HAP-1 (cell line): Measurements from ENCODE around the gene ERVFRD-1.
A peak's percentile ranks its signal among the peaks of the same experiment; 100 is the strongest.

Experiments used
- DNase-seq, 2 experiments: peaks; one replicate each; pipeline ENCODE4 v3.0.0-alpha.2; 2016 to 2020; ENCODE audit warnings: low spot score in 2 of 2
- H3K27me3 ChIP-seq: fragments of 250-450 bp; sonication (Bioruptor Pico); 2 replicates; pipeline ENCODE4 v1.5.1; 2020; ENCODE audit warnings: low read depth, mild to moderate bottlenecking, moderate library complexity
- H3K36me3 ChIP-seq: fragments of 250-450 bp; sonication (Bioruptor Pico); replicated peaks from 2 replicates; pipeline ENCODE4 v1.5.1; 2020; ENCODE audit warnings: mild to moderate bottlenecking
- H3K4me1 ChIP-seq: fragments of 250-450 bp; sonication (Bioruptor Pico); 2 replicates; pipeline ENCODE4 v1.5.1; 2020; ENCODE audit warnings: mild to moderate bottlenecking
- H3K4me3 ChIP-seq: fragments of 250-450 bp; sonication (Bioruptor Pico); 2 replicates; pipeline ENCODE4 v1.5.1; 2020; ENCODE audit warnings: mild to moderate bottlenecking, moderate library complexity
- H3K9me3 ChIP-seq: fragments of 250-450 bp; sonication (Bioruptor Pico); 2 replicates; pipeline ENCODE4 v1.5.1; 2020; ENCODE audit warnings: mild to moderate bottlenecking, moderate library complexity
- in situ Hi-C: fragments of 300-500 bp; cut with MboI; formaldehyde crosslinking; loops from 3 replicates; pipeline ENCODE4 v1.14.3; 2020; ENCODE audit warnings: low sequenced_read_pairs, inconsistent platforms, mixed read lengths

Gene ERVFRD-1

GRCh38 chr6:11110921-11111768 is at the start of gene ERVFRD-1:
Gene ERVFRD-1 (minus strand): TSS chr6:11111725. CDS start chr6:11105310, 6,415 bp downstream.
- DNase-seq: no peak
- peaks cover 2% of the 10 kb centered on the region; the same call in 1 of the 2 replicates for H3K36me3 ChIP-seq
- no peak within 1 kb of the TSS for H3K4me3 ChIP-seq
- H3K27me3 ChIP-seq: no peaks in the 10 kb centered on the region
- H3K4me1 ChIP-seq: 0 out of 2 replicates have a peak, but pooled peaks cover 2% of the 10 kb centered on the region
- H3K9me3 ChIP-seq: no peaks in the 10 kb centered on the region
- in situ Hi-C loops: no loop called here

- H3K4me3 ChIP-seq: no peak overlapping the region
- no peaks in the 10 kb centered on the region for H3K36me3 ChIP-seq
- DNase-seq: no peak
- in situ Hi-C loops: no loop called here
- H3K4me1 ChIP-seq: peaks cover 34% of the 10 kb centered on the region
- H3K9me3 ChIP-seq: no peaks in the 10 kb centered on the region
- no peaks in the 10 kb centered on the region for H3K27me3 ChIP-seq
Observed at GRCh38 chr6:11160199-11160598, 48.7 kb upstream of the ERVFRD-1 start.

GRCh38 chr6:11155589-11155988 is 44.1 kb upstream of the ERVFRD-1 start:
- Histone ChIP-seq H3K4me3 (no peak overlapping the region), H3K4me1 (peaks cover 41% of the 10 kb centered on the region), H3K9me3 (no peaks in the 10 kb centered on the region), H3K36me3 (no peaks in the 10 kb centered on the region), H3K27me3 (no peaks in the 10 kb centered on the region)
- in situ Hi-C loops: no loop called here
- DNase-seq: no peak

- H3K4me1 ChIP-seq: peaks cover 25% of the 10 kb centered on the region
- no peak for DNase-seq
- in situ Hi-C loops: no loop called here
- no peak overlapping the region for H3K4me3 ChIP-seq
- no peaks in the 10 kb centered on the region for H3K27me3 ChIP-seq
- H3K9me3 ChIP-seq: no peaks in the 10 kb centered on the region
- H3K36me3 ChIP-seq: no peaks in the 10 kb centered on the region
Observed at GRCh38 chr6:11153447-11153846, 41.9 kb upstream of the ERVFRD-1 start.

- H3K4me3 ChIP-seq: no peak overlapping the region
- H3K4me1 ChIP-seq: peaks cover 25% of the 10 kb centered on the region
- H3K36me3 ChIP-seq: no peaks in the 10 kb centered on the region
- H3K9me3 ChIP-seq: no peaks in the 10 kb centered on the region
- DNase-seq: peak in 1 of 2 experiments; percentile 76
- no peaks in the 10 kb centered on the region for H3K27me3 ChIP-seq
- in situ Hi-C loops: no loop called here
Observed at GRCh38 chr6:11152581-11152980, 41.1 kb upstream of the ERVFRD-1 start.

GRCh38 chr6:11151488-11151887 is 40.0 kb upstream of the ERVFRD-1 start:
- H3K9me3 ChIP-seq: no peaks in the 10 kb centered on the region
- no peaks in the 10 kb centered on the region for H3K27me3 ChIP-seq
- H3K4me1 ChIP-seq: peaks cover 25% of the 10 kb centered on the region
- in situ Hi-C loops: no loop called here
- H3K36me3 ChIP-seq: no peaks in the 10 kb centered on the region
- DNase-seq: no peak
- H3K4me3 ChIP-seq: no peak overlapping the region

- in situ Hi-C loops: loop anchor here (10.0 kb wide), 1 partner anchor 425 kb away; no protein-coding TSS in a partner anchor
Observed at GRCh38 chr6:11149551-11149950, 38.0 kb upstream of the ERVFRD-1 start.

GRCh38 chr6:11146117-11146826 is 34.7 kb upstream of the ERVFRD-1 start:
- in situ Hi-C loops: loop anchor here (10.0 kb wide), 1 partner anchor 429 kb away; no protein-coding TSS in a partner anchor
- no peak overlapping the region for H3K4me3 ChIP-seq

More at GRCh38 chr6:11149551-11149950, 38.0 kb upstream of the ERVFRD-1 start:
- peaks cover 34% of the 10 kb centered on the region for H3K4me1 ChIP-seq
- no peaks in the 10 kb centered on the region for H3K36me3 ChIP-seq
- no peak for DNase-seq
- H3K4me3 ChIP-seq: no peak overlapping the region
- no peaks in the 10 kb centered on the region for H3K9me3 ChIP-seq
- H3K27me3 ChIP-seq: no peaks in the 10 kb centered on the region

GRCh38 chr6:11144393-11144851 is 32.9 kb upstream of the ERVFRD-1 start:
- H3K9me3 ChIP-seq: no peaks in the 10 kb centered on the region
- H3K4me3 ChIP-seq: no peak overlapping the region
- no peaks in the 10 kb centered on the region for H3K36me3 ChIP-seq
- in situ Hi-C loops: loop anchor here (5.0 to 10.0 kb wide), 2 partner anchors 353 to 430 kb away; no protein-coding TSS in a partner anchor
- peaks cover 11% of the 10 kb centered on the region for H3K4me1 ChIP-seq
- H3K27me3 ChIP-seq: no peaks in the 10 kb centered on the region
- DNase-seq: peak; percentile 69 to 90

More at GRCh38 chr6:11146117-11146826, 34.7 kb upstream of the ERVFRD-1 start:
- Histone ChIP-seq H3K27me3 (no peaks in the 10 kb centered on the region), H3K4me1 (peaks cover 15% of the 10 kb centered on the region), H3K9me3 (no peaks in the 10 kb centered on the region), H3K36me3 (no peaks in the 10 kb centered on the region)
- DNase-seq: no peak

GRCh38 chr6:11143394-11144371 is 32.2 kb upstream of the ERVFRD-1 start:
- H3K4me3 ChIP-seq: no peak overlapping the region
- in situ Hi-C loops: loop anchor here (5.0 to 10.0 kb wide), 2 partner anchors 354 to 431 kb away; no protein-coding TSS in a partner anchor
- DNase-seq: no peak
- no peaks in the 10 kb centered on the region for H3K9me3 ChIP-seq
- H3K27me3 ChIP-seq: no peaks in the 10 kb centered on the region
- H3K4me1 ChIP-seq: peaks cover 11% of the 10 kb centered on the region
- no peaks in the 10 kb centered on the region for H3K36me3 ChIP-seq

- Histone ChIP-seq H3K36me3 (no peaks in the 10 kb centered on the region), H3K4me3 (no peak overlapping the region), H3K27me3 (no peaks in the 10 kb centered on the region), H3K4me1 (peaks cover 11% of the 10 kb centered on the region), H3K9me3 (no peaks in the 10 kb centered on the region)
- DNase-seq: no peak
- in situ Hi-C loops: loop anchor here (5.0 to 10.0 kb wide), 2 partner anchors 355 to 432 kb away; no protein-coding TSS in a partner anchor
Observed at GRCh38 chr6:11142296-11143027, 30.9 kb upstream of the ERVFRD-1 start.

GRCh38 chr6:11141295-11141694 is 29.8 kb upstream of the ERVFRD-1 start:
- Histone ChIP-seq H3K4me1 (peaks cover 11% of the 10 kb centered on the region), H3K4me3 (no peak overlapping the region), H3K36me3 (no peaks in the 10 kb centered on the region; the same call in 1 of the 2 replicates), H3K27me3 (no peaks in the 10 kb centered on the region), H3K9me3 (no peaks in the 10 kb centered on the region)
- in situ Hi-C loops: loop anchor here (5.0 to 10.0 kb wide), 2 partner anchors 356 to 434 kb away; no protein-coding TSS in a partner anchor
- DNase-seq: no peak
